GM23338 (cell line): ENCODE data around the gene AIRE. TPM values are rescaled to one million over a fixed set of nuclear protein-coding genes. Genes with fewer than 3 reads are reported as not detected.
A peak's percentile ranks its signal among the peaks of the same experiment; 100 is the strongest.

ENCODE experiments used
- ATAC-seq: fragments of 200-7000 bp; cut with Tn5 transposase; 3 replicates; pipeline ENCODE4 v1.9.1; 2020
- DNase-seq: peaks from one replicate; pipeline ENCODE4 v3.0.0-alpha.2; 2015; ENCODE audit warnings: low spot score
- H2AFZ ChIP-seq: fragments of 200-600 bp; sonication (generic); 2 replicates; pipeline ENCODE4 v1.8.0; 2016; ENCODE audit warnings: antibody characterized with exemption, mild to moderate bottlenecking, moderate library complexity
- H3F3A ChIP-seq: fragments of 200-600 bp; sonication (generic); replicated peaks from 2 replicates; pipeline ENCODE4 v1.8.0; 2017; ENCODE audit warnings: antibody characterized with exemption, mixed run types, low read depth
- H3K27ac ChIP-seq: fragments of 200-600 bp; sonication (generic); 2 replicates; pipeline ENCODE4 v1.6.1; 2016; ENCODE audit warnings: low read depth
- H3K27me3 ChIP-seq: fragments of 200-600 bp; sonication (generic); 2 replicates; pipeline ENCODE4 v1.8.0; 2016; ENCODE audit warnings: mild to moderate bottlenecking, mixed run types, moderate library complexity; ENCODE audit not compliant: insufficient read depth
- H3K36me3 ChIP-seq: fragments of 200-600 bp; sonication (generic); 2 replicates; pipeline ENCODE4 v1.8.0; 2016; ENCODE audit warnings: mild to moderate bottlenecking; ENCODE audit not compliant: insufficient read depth
- H3K4me1 ChIP-seq: fragments of 200-600 bp; sonication (generic); 2 replicates; pipeline ENCODE4 v1.8.0; 2016; ENCODE audit warnings: mild to moderate bottlenecking, moderate library complexity; ENCODE audit not compliant: insufficient read depth
- H3K4me2 ChIP-seq: fragments of 200-600 bp; sonication (generic); 2 replicates; pipeline ENCODE4 v1.7.1; 2017; ENCODE audit warnings: mixed run types
- H3K4me3 ChIP-seq: fragments of 200-600 bp; sonication (generic); 2 replicates; pipeline ENCODE4 v1.6.1; 2016; ENCODE audit warnings: mixed run types
- H3K79me2 ChIP-seq: fragments of 200-600 bp; sonication (generic); replicated peaks from 2 replicates; pipeline ENCODE4 v1.8.0; 2017; ENCODE audit warnings: mild to moderate bottlenecking; ENCODE audit not compliant: insufficient read depth
- H3K9me2 ChIP-seq: fragments of 200-600 bp; sonication (generic); 2 replicates; pipeline ENCODE4 v1.8.0; 2017; ENCODE audit not compliant: insufficient read depth
- H4K20me1 ChIP-seq: fragments of 200-600 bp; sonication (generic); replicated peaks from 2 replicates; pipeline ENCODE4 v1.8.0; 2017; ENCODE audit warnings: mild to moderate bottlenecking; ENCODE audit not compliant: insufficient read depth
- H3K27ac Mint-ChIP-seq: 2 replicates; pipeline ENCODE4 v1.8.0; 2020; ENCODE audit warnings: inconsistent platforms, mild to moderate bottlenecking, moderate library complexity, mixed read lengths
- H3K27me3 Mint-ChIP-seq: 3 replicates; pipeline ENCODE4 v1.8.0; 2022; ENCODE audit warnings: low read depth, mild to moderate bottlenecking, moderate library complexity, mixed read lengths, inconsistent platforms; ENCODE audit not compliant: insufficient read depth, poor library complexity
- H3K36me3 Mint-ChIP-seq: 3 replicates; pipeline ENCODE4 v1.8.0; 2021; ENCODE audit warnings: low read depth, mild to moderate bottlenecking, inconsistent platforms, moderate library complexity, mixed read lengths
- H3K4me1 Mint-ChIP-seq: 3 replicates; pipeline ENCODE4 v1.8.0; 2020; ENCODE audit warnings: mild to moderate bottlenecking, inconsistent platforms, mixed read lengths
- H3K4me3 Mint-ChIP-seq: 3 replicates; pipeline ENCODE4 v1.8.0; 2021; ENCODE audit warnings: moderate library complexity, mild to moderate bottlenecking, inconsistent platforms, mixed read lengths
- H3K9me3 Mint-ChIP-seq: 3 replicates; pipeline ENCODE4 v1.8.0; 2020; ENCODE audit warnings: moderate library complexity, mild to moderate bottlenecking, inconsistent platforms, mixed read lengths
- EZH2 ChIP-seq: fragments of 200-600 bp; sonication (generic); IDR thresholded peaks from one replicate; pipeline ENCODE4 v1.8.0; 2017; ENCODE audit warnings: antibody characterized with exemption, mild to moderate bottlenecking, low read depth; ENCODE audit not compliant: unreplicated experiment
- JUNB ChIP-seq: IDR thresholded peaks from one replicate; pipeline ENCODE4 v1.6.1; 2016; ENCODE audit warnings: antibody characterized with exemption; ENCODE audit not compliant: unreplicated experiment
- STAT1 ChIP-seq: IDR thresholded peaks from one replicate; pipeline ENCODE4 v1.6.1; 2016; ENCODE audit warnings: antibody characterized with exemption; ENCODE audit not compliant: unreplicated experiment
- ZNF331 ChIP-seq: fragments of 250-450 bp; sonication (Bioruptor Pico); IDR thresholded peaks from 2 replicates; pipeline ENCODE4 v1.5.0; 2020; ENCODE audit warnings: low read depth, mild to moderate bottlenecking, moderate library complexity
- polyA plus RNA-seq: library from polyadenylated mRNA; unstranded; fragments of >200 nt; fragmentation: Nextera tagmentation; extraction: Ambion mirVana; gene quantifications from 2 replicates; pipeline ENCODE4 v1.2.1, GENCODE V29; 2016
- total RNA-seq: library from RNA; depleted of rRNA; stranded (reverse); fragments of >200 nt; shearing (Covaris generic); gene quantifications from 2 replicates; pipeline ENCODE4 v1.2.3, GENCODE V29; 2014
- TF ChIP-seq, protein P1 (sequence below): fragments of 250-450 bp; sonication (Bioruptor Pico); IDR thresholded peaks from 2 replicates; pipeline ENCODE4 v1.5.0; 2020; ENCODE audit warnings: mild to moderate bottlenecking, moderate library complexity
- TF ChIP-seq, protein P2 (sequence below): IDR thresholded peaks from one replicate; pipeline ENCODE4 v1.6.1; 2018; ENCODE audit warnings: antibody characterized with exemption; ENCODE audit not compliant: unreplicated experiment

The AIRE gene
- total and polyA plus RNA-seq, 2 experiments from 2014 or later, result 0.10 TPM; not detected in 1

DNA sequence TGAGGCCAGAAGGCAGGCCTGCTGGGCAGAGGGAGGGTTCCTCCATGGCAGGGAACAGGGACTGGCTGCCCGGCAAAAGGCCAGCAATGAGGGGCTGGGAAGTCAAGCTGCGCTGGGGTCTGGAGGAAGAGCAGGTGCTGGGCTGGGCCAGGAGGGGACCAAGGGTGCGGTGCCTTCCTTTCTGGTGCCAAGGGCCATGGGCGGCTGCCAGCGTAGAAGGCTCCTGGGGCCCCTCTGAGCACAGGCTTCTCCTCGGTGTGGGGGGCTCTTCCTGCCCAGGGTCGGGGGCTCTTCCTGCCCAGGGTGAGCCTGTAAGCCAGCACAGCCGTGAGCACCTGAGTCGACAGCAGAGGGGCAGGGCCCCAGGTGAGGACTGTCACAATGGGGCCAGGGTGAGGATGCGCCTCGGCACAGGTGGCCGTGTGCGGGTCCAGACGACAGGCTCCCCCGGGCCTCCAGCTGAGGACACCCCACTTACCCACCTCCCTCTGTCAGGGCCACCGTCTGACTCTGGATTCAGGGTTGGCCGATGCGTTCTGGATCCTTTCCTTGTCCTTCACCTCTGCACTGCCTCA, 13.3 kb upstream of the AIRE start:
- Mint-ChIP-seq H3K27ac (no peak overlapping the region), H3K4me3 (no peak overlapping the region), H3K9me3 (no peaks in the 10 kb centered on the region), H3K36me3 (no peaks in the 10 kb centered on the region), H3K4me1 (no peaks in the 10 kb centered on the region), H3K27me3 (peaks cover 5% of the 10 kb centered on the region)
- Histone ChIP-seq H4K20me1 (no peaks in the 10 kb centered on the region), H3K9me2 (no peaks in the 10 kb centered on the region), H3K4me3 (no peak overlapping the region), H3K27ac (no peak overlapping the region), H3K79me2 (no peaks in the 10 kb centered on the region), H2AFZ (0 out of 2 replicates have a peak overlapping the region, but pooled peaks have one; percentile 47), H3K4me2 (no peak overlapping the region), H3K36me3 (no peaks in the 10 kb centered on the region), H3K4me1 (no peaks in the 10 kb centered on the region), H3F3A (no peaks in the 10 kb centered on the region), H3K27me3 (no peaks in the 10 kb centered on the region)
- DNase-seq (no peak), ATAC-seq (no peak)
- TF ChIP-seq STAT1, result no peak
- TF ChIP-seq EZH2, result no peak
- TF ChIP-seq, protein P1, sequence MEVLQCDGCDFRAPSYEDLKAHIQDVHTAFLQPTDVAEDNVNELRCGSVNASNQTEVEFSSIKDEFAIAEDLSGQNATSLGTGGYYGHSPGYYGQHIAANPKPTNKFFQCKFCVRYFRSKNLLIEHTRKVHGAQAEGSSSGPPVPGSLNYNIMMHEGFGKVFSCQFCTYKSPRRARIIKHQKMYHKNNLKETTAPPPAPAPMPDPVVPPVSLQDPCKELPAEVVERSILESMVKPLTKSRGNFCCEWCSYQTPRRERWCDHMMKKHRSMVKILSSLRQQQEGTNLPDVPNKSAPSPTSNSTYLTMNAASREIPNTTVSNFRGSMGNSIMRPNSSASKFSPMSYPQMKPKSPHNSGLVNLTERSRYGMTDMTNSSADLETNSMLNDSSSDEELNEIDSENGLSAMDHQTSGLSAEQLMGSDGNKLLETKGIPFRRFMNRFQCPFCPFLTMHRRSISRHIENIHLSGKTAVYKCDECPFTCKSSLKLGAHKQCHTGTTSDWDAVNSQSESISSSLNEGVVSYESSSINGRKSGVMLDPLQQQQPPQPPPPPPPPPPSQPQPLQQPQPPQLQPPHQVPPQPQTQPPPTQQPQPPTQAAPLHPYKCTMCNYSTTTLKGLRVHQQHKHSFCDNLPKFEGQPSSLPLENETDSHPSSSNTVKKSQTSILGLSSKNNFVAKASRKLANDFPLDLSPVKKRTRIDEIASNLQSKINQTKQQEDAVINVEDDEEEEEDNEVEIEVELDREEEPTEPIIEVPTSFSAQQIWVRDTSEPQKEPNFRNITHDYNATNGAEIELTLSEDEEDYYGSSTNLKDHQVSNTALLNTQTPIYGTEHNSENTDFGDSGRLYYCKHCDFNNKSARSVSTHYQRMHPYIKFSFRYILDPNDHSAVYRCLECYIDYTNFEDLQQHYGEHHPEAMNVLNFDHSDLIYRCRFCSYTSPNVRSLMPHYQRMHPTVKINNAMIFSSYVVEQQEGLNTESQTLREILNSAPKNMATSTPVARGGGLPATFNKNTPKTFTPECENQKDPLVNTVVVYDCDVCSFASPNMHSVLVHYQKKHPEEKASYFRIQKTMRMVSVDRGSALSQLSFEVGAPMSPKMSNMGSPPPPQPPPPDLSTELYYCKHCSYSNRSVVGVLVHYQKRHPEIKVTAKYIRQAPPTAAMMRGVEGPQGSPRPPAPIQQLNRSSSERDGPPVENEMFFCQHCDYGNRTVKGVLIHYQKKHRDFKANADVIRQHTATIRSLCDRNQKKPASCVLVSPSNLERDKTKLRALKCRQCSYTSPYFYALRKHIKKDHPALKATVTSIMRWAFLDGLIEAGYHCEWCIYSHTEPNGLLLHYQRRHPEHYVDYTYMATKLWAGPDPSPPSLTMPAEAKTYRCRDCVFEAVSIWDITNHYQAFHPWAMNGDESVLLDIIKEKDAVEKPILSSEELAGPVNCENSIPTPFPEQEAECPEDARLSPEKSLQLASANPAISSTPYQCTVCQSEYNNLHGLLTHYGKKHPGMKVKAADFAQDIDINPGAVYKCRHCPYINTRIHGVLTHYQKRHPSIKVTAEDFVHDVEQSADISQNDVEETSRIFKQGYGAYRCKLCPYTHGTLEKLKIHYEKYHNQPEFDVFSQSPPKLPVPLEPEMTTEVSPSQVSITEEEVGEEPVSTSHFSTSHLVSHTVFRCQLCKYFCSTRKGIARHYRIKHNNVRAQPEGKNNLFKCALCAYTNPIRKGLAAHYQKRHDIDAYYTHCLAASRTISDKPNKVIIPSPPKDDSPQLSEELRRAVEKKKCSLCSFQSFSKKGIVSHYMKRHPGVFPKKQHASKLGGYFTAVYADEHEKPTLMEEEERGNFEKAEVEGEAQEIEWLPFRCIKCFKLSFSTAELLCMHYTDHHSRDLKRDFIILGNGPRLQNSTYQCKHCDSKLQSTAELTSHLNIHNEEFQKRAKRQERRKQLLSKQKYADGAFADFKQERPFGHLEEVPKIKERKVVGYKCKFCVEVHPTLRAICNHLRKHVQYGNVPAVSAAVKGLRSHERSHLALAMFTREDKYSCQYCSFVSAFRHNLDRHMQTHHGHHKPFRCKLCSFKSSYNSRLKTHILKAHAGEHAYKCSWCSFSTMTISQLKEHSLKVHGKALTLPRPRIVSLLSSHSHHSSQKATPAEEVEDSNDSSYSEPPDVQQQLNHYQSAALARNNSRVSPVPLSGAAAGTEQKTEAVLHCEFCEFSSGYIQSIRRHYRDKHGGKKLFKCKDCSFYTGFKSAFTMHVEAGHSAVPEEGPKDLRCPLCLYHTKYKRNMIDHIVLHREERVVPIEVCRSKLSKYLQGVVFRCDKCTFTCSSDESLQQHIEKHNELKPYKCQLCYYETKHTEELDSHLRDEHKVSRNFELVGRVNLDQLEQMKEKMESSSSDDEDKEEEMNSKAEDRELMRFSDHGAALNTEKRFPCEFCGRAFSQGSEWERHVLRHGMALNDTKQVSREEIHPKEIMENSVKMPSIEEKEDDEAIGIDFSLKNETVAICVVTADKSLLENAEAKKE, result no peak
- TF ChIP-seq, protein P2, sequence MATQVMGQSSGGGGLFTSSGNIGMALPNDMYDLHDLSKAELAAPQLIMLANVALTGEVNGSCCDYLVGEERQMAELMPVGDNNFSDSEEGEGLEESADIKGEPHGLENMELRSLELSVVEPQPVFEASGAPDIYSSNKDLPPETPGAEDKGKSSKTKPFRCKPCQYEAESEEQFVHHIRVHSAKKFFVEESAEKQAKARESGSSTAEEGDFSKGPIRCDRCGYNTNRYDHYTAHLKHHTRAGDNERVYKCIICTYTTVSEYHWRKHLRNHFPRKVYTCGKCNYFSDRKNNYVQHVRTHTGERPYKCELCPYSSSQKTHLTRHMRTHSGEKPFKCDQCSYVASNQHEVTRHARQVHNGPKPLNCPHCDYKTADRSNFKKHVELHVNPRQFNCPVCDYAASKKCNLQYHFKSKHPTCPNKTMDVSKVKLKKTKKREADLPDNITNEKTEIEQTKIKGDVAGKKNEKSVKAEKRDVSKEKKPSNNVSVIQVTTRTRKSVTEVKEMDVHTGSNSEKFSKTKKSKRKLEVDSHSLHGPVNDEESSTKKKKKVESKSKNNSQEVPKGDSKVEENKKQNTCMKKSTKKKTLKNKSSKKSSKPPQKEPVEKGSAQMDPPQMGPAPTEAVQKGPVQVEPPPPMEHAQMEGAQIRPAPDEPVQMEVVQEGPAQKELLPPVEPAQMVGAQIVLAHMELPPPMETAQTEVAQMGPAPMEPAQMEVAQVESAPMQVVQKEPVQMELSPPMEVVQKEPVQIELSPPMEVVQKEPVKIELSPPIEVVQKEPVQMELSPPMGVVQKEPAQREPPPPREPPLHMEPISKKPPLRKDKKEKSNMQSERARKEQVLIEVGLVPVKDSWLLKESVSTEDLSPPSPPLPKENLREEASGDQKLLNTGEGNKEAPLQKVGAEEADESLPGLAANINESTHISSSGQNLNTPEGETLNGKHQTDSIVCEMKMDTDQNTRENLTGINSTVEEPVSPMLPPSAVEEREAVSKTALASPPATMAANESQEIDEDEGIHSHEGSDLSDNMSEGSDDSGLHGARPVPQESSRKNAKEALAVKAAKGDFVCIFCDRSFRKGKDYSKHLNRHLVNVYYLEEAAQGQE, result no peak
- no peak for TF ChIP-seq ZNF331 (CRISPR knock-in tag)
- TF ChIP-seq JUNB, result no peak
